HG03565 (cell line): ENCODE data around the gene GPC1.

Experiments used
- ATAC-seq: cut with Tn5 transposase; IDR thresholded peaks from one replicate; pipeline ENCODE4 v1.9.1; 2021; ENCODE audit warnings: mild to moderate bottlenecking, moderate library complexity; ENCODE audit not compliant: unreplicated experiment

GPC1 gene

GRCh38 chr2:240455647-240456446 lies 20.4 kb downstream of the GPC1 start:
- ATAC-seq, result no peak

- ATAC-seq, result no peak
Measured at GRCh38 chr2:240456447-240457222, 21.2 kb downstream of the GPC1 start.

- ATAC-seq, result no peak
Measured at GRCh38 chr2:240457223-240458043, 22.0 kb downstream of the GPC1 start.

GRCh38 chr2:240458044-240458899 lies 22.8 kb downstream of the GPC1 start:
- no peak for ATAC-seq

GRCh38 chr2:240458900-240459391 lies 23.5 kb downstream of the GPC1 start:
- no peak for ATAC-seq

GRCh38 chr2:240459401-240460252 lies 24.2 kb downstream of the GPC1 start:
- ATAC-seq, result no peak

GRCh38 chr2:240460253-240460711 lies 24.8 kb downstream of the GPC1 start:
- ATAC-seq, result no peak

- no peak for ATAC-seq
Measured at GRCh38 chr2:240460781-240461431, 25.4 kb downstream of the GPC1 start.

- ATAC-seq, result no peak
Measured at GRCh38 chr2:240461471-240462072, 26.1 kb downstream of the GPC1 start.

- no peak for ATAC-seq
Measured at GRCh38 chr2:240462073-240462706, 26.7 kb downstream of the GPC1 start.

- no peak for ATAC-seq
Measured at GRCh38 chr2:240462707-240463273, 27.3 kb downstream of the GPC1 start.

GRCh38 chr2:240463274-240463865 lies 27.9 kb downstream of the GPC1 start:
- no peak for ATAC-seq

GRCh38 chr2:240463866-240464481 lies 28.5 kb downstream of the GPC1 start:
- ATAC-seq, result no peak

- no peak for ATAC-seq
Measured at GRCh38 chr2:240464514-240465241, 29.2 kb downstream of the GPC1 start.

GRCh38 chr2:240465268-240465764 lies 29.9 kb downstream of the GPC1 start:
- no peak for ATAC-seq
